HAP-1 (cell line): ENCODE measurements around the gene ARHGEF11.

Experiments
- DNase-seq, 2 experiments: peaks; one replicate each; pipeline ENCODE4 v3.0.0-alpha.2; 2016 to 2020; ENCODE audit warnings: low spot score in 2 of 2
- H3K27me3 ChIP-seq: fragments of 250-450 bp; sonication (Bioruptor Pico); 2 replicates; pipeline ENCODE4 v1.5.1; 2020; ENCODE audit warnings: low read depth, mild to moderate bottlenecking, moderate library complexity
- H3K36me3 ChIP-seq: fragments of 250-450 bp; sonication (Bioruptor Pico); replicated peaks from 2 replicates; pipeline ENCODE4 v1.5.1; 2020; ENCODE audit warnings: mild to moderate bottlenecking
- H3K4me1 ChIP-seq: fragments of 250-450 bp; sonication (Bioruptor Pico); 2 replicates; pipeline ENCODE4 v1.5.1; 2020; ENCODE audit warnings: mild to moderate bottlenecking
- H3K4me3 ChIP-seq: fragments of 250-450 bp; sonication (Bioruptor Pico); 2 replicates; pipeline ENCODE4 v1.5.1; 2020; ENCODE audit warnings: mild to moderate bottlenecking, moderate library complexity
- H3K9me3 ChIP-seq: fragments of 250-450 bp; sonication (Bioruptor Pico); 2 replicates; pipeline ENCODE4 v1.5.1; 2020; ENCODE audit warnings: mild to moderate bottlenecking, moderate library complexity
- in situ Hi-C: fragments of 300-500 bp; cut with MboI; formaldehyde crosslinking; loops from 3 replicates; pipeline ENCODE4 v1.14.3; 2020; ENCODE audit warnings: low sequenced_read_pairs, inconsistent platforms, mixed read lengths

Gene ARHGEF11

DNA sequence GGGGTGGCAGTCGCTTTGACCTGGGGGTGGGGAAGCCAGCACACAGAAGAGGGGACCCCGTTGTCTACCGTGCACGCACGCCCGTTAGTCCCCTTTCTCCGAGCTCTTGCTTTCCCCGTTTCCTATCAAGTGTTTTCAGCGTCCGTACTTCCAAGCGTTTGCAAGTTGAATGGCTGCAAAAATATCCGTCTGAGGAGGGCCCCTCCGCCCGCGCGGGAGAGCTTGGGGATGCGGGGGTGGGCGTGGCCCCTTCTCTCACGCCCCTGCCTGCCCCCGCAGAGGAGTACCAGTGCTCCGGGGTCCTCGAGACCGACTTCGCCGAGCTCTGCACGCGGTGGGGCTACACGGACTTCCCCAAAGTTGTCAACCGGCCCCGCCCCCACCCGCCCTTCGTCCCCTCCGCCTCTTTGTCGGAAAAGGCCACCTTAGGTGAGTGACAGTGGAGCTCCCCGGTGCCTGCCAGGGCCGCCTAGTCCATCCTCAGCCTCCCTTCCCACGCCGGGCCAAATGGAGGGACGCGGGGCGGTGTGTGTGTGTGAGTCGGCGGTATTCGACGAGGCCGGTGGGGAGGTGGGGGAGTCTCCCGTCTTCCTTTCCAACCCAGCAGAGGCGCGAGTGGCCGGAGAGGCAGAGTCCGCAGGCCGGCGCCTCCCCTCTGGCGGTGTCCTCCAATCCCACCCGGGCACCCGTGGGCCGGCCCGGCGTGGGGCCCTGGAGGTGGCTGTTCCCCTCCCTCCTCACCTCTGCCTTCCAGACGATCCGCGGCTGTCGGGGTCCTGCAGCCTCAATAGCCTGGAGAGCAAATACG lies 121.7 kb downstream of the ARHGEF11 start:
- peak in 1 of 2 experiments; percentile 25 for DNase-seq
- Histone ChIP-seq H3K36me3 (no peaks in the 10 kb centered on the region), H3K4me1 (no peaks in the 10 kb centered on the region), H3K9me3 (no peaks in the 10 kb centered on the region), H3K27me3 (peaks cover 41% of the 10 kb centered on the region), H3K4me3 (no peak overlapping the region)
- in situ Hi-C loops = no loop called here

GRCh38 chr1:156922986-156923669 lies 122.4 kb downstream of the ARHGEF11 start:
- H3K4me1 ChIP-seq = no peaks in the 10 kb centered on the region
- peaks cover 3% of the 10 kb centered on the region; the same call in 1 of the 2 replicates for H3K9me3 ChIP-seq
- in situ Hi-C loops = no loop called here
- DNase-seq = no peak
- H3K27me3 ChIP-seq = peaks cover 39% of the 10 kb centered on the region
- no peaks in the 10 kb centered on the region for H3K36me3 ChIP-seq
- H3K4me3 ChIP-seq = no peak overlapping the region

- no peaks in the 10 kb centered on the region for H3K4me1 ChIP-seq
- H3K4me3 ChIP-seq = no peak overlapping the region
- peaks cover 3% of the 10 kb centered on the region; the same call in 1 of the 2 replicates for H3K9me3 ChIP-seq
- H3K36me3 ChIP-seq = no peaks in the 10 kb centered on the region
- H3K27me3 ChIP-seq = peaks cover 37% of the 10 kb centered on the region
- DNase-seq = no peak
- in situ Hi-C loops = no loop called here
Measured at GRCh38 chr1:156921053-156921529, 124.5 kb downstream of the ARHGEF11 start.

GRCh38 chr1:156920233-156921052 lies 125.1 kb downstream of the ARHGEF11 start, which contains the start of gene LRRC71:
LRRC71 (plus strand) TSS chr1:156920632; CDS start chr1:156920804, 172 bp downstream.
- Histone ChIP-seq H3K9me3 (peaks cover 3% of the 10 kb centered on the region; the same call in 1 of the 2 replicates), H3K4me1 (no peaks in the 10 kb centered on the region), H3K36me3 (no peaks in the 10 kb centered on the region), H3K27me3 (peaks cover 35% of the 10 kb centered on the region), H3K4me3 (no peak within 1 kb of the TSS)
- in situ Hi-C loops = no loop called here
- peak; percentile 74 to 92 for DNase-seq

- H3K4me3 ChIP-seq = no peak overlapping the region
- in situ Hi-C loops = no loop called here
Measured at GRCh38 chr1:156914440-156914856, 131.1 kb downstream of the ARHGEF11 start.

DNA sequence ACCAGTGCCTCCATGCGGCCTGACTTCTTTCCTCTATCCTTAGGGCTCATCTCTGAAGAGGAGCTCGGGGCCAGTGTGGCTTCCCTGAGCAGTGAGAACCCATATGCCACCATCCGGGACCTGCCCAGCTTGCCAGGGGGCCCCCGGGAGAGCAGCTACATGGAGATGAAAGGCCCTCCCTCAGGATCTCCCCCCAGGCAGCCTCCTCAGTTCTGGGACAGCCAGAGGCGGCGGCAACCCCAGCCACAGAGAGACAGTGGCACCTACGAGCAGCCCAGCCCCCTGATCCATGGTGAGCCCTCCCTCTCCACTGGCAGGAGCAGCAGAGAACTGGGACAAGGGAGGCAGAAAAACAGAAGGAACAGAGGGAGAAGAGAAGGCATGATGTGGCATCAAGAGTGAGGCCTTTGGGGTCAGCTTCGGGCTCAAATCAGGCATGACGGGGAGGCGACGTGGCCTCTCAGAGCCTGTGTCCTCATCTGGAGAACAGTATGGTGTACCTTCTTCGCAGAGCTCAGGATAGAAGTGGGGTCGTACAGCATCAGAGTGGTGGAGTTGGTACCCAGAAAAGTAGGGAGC lies 131.6 kb downstream of the ARHGEF11 start:
- Histone ChIP-seq H3K4me1 (no peaks in the 10 kb centered on the region), H3K4me3 (no peak overlapping the region), H3K27me3 (no peaks in the 10 kb centered on the region), H3K36me3 (no peaks in the 10 kb centered on the region), H3K9me3 (peaks cover 3% of the 10 kb centered on the region; the same call in 1 of the 2 replicates)
- DNase-seq = no peak
- in situ Hi-C loops = no loop called here

More at GRCh38 chr1:156914440-156914856, 131.1 kb downstream of the ARHGEF11 start:
- Histone ChIP-seq H3K9me3 (peaks cover 3% of the 10 kb centered on the region; the same call in 1 of the 2 replicates), H3K36me3 (no peaks in the 10 kb centered on the region), H3K27me3 (no peaks in the 10 kb centered on the region), H3K4me1 (no peaks in the 10 kb centered on the region)
- DNase-seq = no peak

- no peaks in the 10 kb centered on the region; the same call in 1 of the 2 replicates for H3K9me3 ChIP-seq
- in situ Hi-C loops = no loop called here
- H3K27me3 ChIP-seq = no peaks in the 10 kb centered on the region
- no peak overlapping the region for H3K4me3 ChIP-seq
- H3K4me1 ChIP-seq = no peaks in the 10 kb centered on the region
- no peak for DNase-seq
- H3K36me3 ChIP-seq = no peaks in the 10 kb centered on the region
Measured at GRCh38 chr1:156912861-156913808, 132.4 kb downstream of the ARHGEF11 start.

DNA sequence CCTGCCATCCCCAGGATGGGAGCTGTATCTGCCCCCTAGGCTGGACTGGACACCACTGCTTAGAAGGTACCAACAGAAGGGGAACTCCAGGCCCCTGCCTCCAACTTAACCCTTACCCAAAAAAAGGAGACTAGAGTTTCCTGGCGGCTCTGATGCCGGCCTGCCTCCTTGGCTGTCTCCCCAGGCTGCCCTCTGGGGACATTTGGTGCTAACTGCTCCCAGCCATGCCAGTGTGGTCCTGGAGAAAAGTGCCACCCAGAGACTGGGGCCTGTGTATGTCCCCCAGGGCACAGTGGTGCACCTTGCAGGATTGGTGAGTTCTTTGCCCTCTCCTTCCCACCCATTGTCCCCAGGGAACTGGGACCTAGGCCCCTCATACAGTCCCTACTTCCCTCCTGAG lies 133.2 kb downstream of the ARHGEF11 start:
- no peak overlapping the region for H3K4me3 ChIP-seq
- in situ Hi-C loops = no loop called here
- H3K36me3 ChIP-seq = no peaks in the 10 kb centered on the region
- no peaks in the 10 kb centered on the region for H3K27me3 ChIP-seq
- no peaks in the 10 kb centered on the region for H3K9me3 ChIP-seq
- H3K4me1 ChIP-seq = no peaks in the 10 kb centered on the region
- no peak for DNase-seq

GRCh38 chr1:156911577-156912298 lies 133.8 kb downstream of the ARHGEF11 start:
- no peaks in the 10 kb centered on the region for H3K9me3 ChIP-seq
- DNase-seq = no peak
- no peaks in the 10 kb centered on the region for H3K4me1 ChIP-seq
- H3K36me3 ChIP-seq = no peaks in the 10 kb centered on the region
- no peaks in the 10 kb centered on the region for H3K27me3 ChIP-seq
- in situ Hi-C loops = no loop called here
- H3K4me3 ChIP-seq = no peak overlapping the region

DNA sequence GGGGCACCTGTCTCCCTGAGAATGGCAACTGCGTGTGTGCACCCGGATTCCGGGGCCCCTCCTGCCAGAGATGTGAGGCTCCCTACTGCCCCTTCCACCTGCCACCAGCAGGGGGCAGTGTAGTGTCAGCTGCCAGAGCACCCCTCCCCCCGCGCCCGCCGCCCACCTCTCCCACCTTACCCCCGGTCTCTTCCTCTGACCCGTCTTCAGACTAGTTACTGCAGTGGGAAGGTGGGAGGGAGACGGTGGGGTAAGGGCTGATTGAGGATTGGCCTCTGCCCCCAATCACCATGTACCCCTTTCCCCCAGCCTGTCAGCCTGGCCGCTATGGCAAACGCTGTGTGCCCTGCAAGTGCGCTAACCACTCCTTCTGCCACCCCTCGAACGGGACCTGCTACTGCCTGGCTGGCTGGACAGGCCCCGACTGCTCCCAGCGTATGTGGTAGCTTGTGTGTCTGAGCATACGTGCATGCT lies 135.2 kb downstream of the ARHGEF11 start:
- no peaks in the 10 kb centered on the region for H3K9me3 ChIP-seq
- H3K4me1 ChIP-seq = no peaks in the 10 kb centered on the region
- in situ Hi-C loops = no loop called here
- no peaks in the 10 kb centered on the region for H3K36me3 ChIP-seq
- H3K27me3 ChIP-seq = no peaks in the 10 kb centered on the region
- no peak overlapping the region for H3K4me3 ChIP-seq
- peak; percentile 21 to 78 for DNase-seq

DNA sequence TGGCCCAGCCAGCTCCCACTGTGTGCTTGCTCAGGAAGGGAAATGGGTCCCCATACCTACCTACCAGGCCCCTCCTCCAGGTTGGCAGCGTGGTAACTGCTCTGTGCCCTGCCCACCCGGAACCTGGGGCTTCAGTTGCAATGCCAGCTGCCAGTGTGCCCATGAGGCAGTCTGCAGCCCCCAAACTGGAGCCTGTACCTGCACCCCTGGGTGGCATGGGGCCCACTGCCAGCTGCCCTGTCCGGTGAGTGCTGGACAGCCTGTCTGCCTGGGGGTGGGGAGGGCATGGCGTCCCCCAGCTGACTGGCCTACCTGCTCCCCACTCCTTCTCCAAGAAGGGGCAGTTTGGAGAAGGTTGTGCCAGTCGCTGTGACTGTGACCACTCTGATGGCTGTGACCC lies 135.9 kb downstream of the ARHGEF11 start:
- in situ Hi-C loops = no loop called here
- H3K4me1 ChIP-seq = no peaks in the 10 kb centered on the region
- no peak for DNase-seq
- no peak overlapping the region for H3K4me3 ChIP-seq
- H3K9me3 ChIP-seq = no peaks in the 10 kb centered on the region
- H3K36me3 ChIP-seq = no peaks in the 10 kb centered on the region
- 0 out of 2 replicates have a peak, but pooled peaks cover 1% of the 10 kb centered on the region for H3K27me3 ChIP-seq

GRCh38 chr1:156908955-156909354 lies 136.6 kb downstream of the ARHGEF11 start:
- H3K27me3 ChIP-seq = 0 out of 2 replicates have a peak, but pooled peaks cover 4% of the 10 kb centered on the region
- no peak overlapping the region for H3K4me3 ChIP-seq
- no peak for DNase-seq
- H3K4me1 ChIP-seq = no peaks in the 10 kb centered on the region
- no peaks in the 10 kb centered on the region for H3K36me3 ChIP-seq
- in situ Hi-C loops = no loop called here
- H3K9me3 ChIP-seq = no peaks in the 10 kb centered on the region
